Measurements from ENCODE around the gene PRUNE1. TPM values are rescaled to one million over a fixed set of nuclear protein-coding genes. Genes with fewer than 3 reads are reported as not detected.
A peak's percentile ranks its signal among the peaks of the same experiment; 100 is the strongest.

The PRUNE1 gene
- total RNA-seq, 1 donor from 2014 or later: 16.7 TPM

- TF ChIP-seq CTCF (IDR thresholded peaks at IDR 0.05; ENCODE audit: unreplicated experiment): no peak
- peak overlapping the region; percentile 72 for H3K27ac Mint-ChIP-seq (ENCODE audit: unreplicated experiment)
- H3K27me3 Mint-ChIP-seq (ENCODE audit: unreplicated experiment): peaks cover 23% of the 10 kb centered on the region
- peak; percentile 51 for DNase-seq (ENCODE audit: low spot score)
- H3K4me3 Mint-ChIP-seq (ENCODE audit: unreplicated experiment): peak overlapping the region; percentile 89
- H3K4me1 Mint-ChIP-seq (ENCODE audit: unreplicated experiment): peaks cover 41% of the 10 kb centered on the region
- peaks cover 6% of the 10 kb centered on the region for H3K36me3 Mint-ChIP-seq (ENCODE audit: low read depth, unreplicated experiment)
- H3K9me3 Mint-ChIP-seq (ENCODE audit: unreplicated experiment): no peaks in the 10 kb centered on the region
Observed at GRCh38 chr1:150976879-150977694, 31.2 kb upstream of the PRUNE1 start.

- Mint-ChIP-seq H3K9me3 (ENCODE audit: unreplicated experiment) (no peaks in the 10 kb centered on the region), H3K36me3 (ENCODE audit: low read depth, unreplicated experiment) (no peaks in the 10 kb centered on the region), H3K27ac (ENCODE audit: unreplicated experiment) (no peak overlapping the region), H3K27me3 (ENCODE audit: unreplicated experiment) (peaks cover 15% of the 10 kb centered on the region), H3K4me1 (ENCODE audit: unreplicated experiment) (peaks cover 28% of the 10 kb centered on the region), H3K4me3 (ENCODE audit: unreplicated experiment) (no peak overlapping the region)
- peak; percentile 90 for DNase-seq (ENCODE audit: low spot score)
- TF ChIP-seq CTCF (IDR thresholded peaks at IDR 0.05; ENCODE audit: unreplicated experiment): peak; percentile 100
Observed at GRCh38 chr1:150979092-150980056, 28.9 kb upstream of the PRUNE1 start.

GRCh38 chr1:150981177-150981804, 27.0 kb upstream of the PRUNE1 start:
- DNase-seq (ENCODE audit: low spot score): peak; percentile 55
- H3K36me3 Mint-ChIP-seq (ENCODE audit: low read depth, unreplicated experiment): no peaks in the 10 kb centered on the region
- H3K9me3 Mint-ChIP-seq (ENCODE audit: unreplicated experiment): no peaks in the 10 kb centered on the region
- TF ChIP-seq CTCF (IDR thresholded peaks at IDR 0.05; ENCODE audit: unreplicated experiment): no peak
- H3K27ac Mint-ChIP-seq (ENCODE audit: unreplicated experiment): no peak overlapping the region
- peaks cover 24% of the 10 kb centered on the region for H3K4me1 Mint-ChIP-seq (ENCODE audit: unreplicated experiment)
- H3K27me3 Mint-ChIP-seq (ENCODE audit: unreplicated experiment): peaks cover 10% of the 10 kb centered on the region
- H3K4me3 Mint-ChIP-seq (ENCODE audit: unreplicated experiment): peak overlapping the region; percentile 42

GRCh38 chr1:150981805-150982712, 26.2 kb upstream of the PRUNE1 start, which contains the start of gene ANXA9:
Gene ANXA9, plus strand, starts transcription at chr1:150982292. Its CDS starts 814 bp downstream, at chr1:150983106.
- Mint-ChIP-seq H3K27me3 (ENCODE audit: unreplicated experiment) (peaks cover 3% of the 10 kb centered on the region), H3K36me3 (ENCODE audit: low read depth, unreplicated experiment) (no peaks in the 10 kb centered on the region), H3K27ac (ENCODE audit: unreplicated experiment) (no peak within 1 kb of the TSS), H3K9me3 (ENCODE audit: unreplicated experiment) (no peaks in the 10 kb centered on the region), H3K4me1 (ENCODE audit: unreplicated experiment) (peaks cover 16% of the 10 kb centered on the region), H3K4me3 (ENCODE audit: unreplicated experiment) (peak within 1 kb of the TSS; percentile 42)
- DNase-seq (ENCODE audit: low spot score): no peak
- no peak for TF ChIP-seq CTCF (IDR thresholded peaks at IDR 0.05; ENCODE audit: unreplicated experiment)
